Calu3 (cell line): ENCODE measurements around the gene ALDH6A1. TPM values are rescaled to one million over a fixed set of nuclear protein-coding genes. Genes with fewer than 3 reads are reported as not detected.

Source experiments
- BruUV-seq: library from RNA; stranded (reverse); fragments of 400-500 nt; replicated peaks from 2 replicates; lab custom pipeline; 2021; lab: Mats Ljungman, UMichigan
- CTCF ChIA-PET: fragments of 300-600 bp; sonication (Branson Sonifier 250); formaldehyde crosslinking; loops from one replicate; lab custom pipeline; 2022; ENCODE audit warnings: antibody characterized with exemption; lab: Charles Lee
- DNase-seq: peaks from one replicate; pipeline ENCODE4 v3.0.0; 2022
- H3K27ac Mint-ChIP-seq: one replicate; pipeline ENCODE4 v1.8.0; 2022; ENCODE audit warnings: mixed read lengths; ENCODE audit not compliant: unreplicated experiment
- H3K27me3 Mint-ChIP-seq: one replicate; pipeline ENCODE4 v1.8.0; 2022; ENCODE audit warnings: mixed read lengths; ENCODE audit not compliant: unreplicated experiment
- H3K36me3 Mint-ChIP-seq: one replicate; pipeline ENCODE4 v1.8.0; 2022; ENCODE audit warnings: mild to moderate bottlenecking, moderate library complexity, mixed read lengths; ENCODE audit not compliant: insufficient read depth, unreplicated experiment
- H3K4me1 Mint-ChIP-seq: one replicate; pipeline ENCODE4 v1.8.0; 2022; ENCODE audit warnings: mild to moderate bottlenecking, low read depth, mixed read lengths; ENCODE audit not compliant: unreplicated experiment
- H3K4me3 Mint-ChIP-seq: one replicate; pipeline ENCODE4 v1.8.0; 2022; ENCODE audit warnings: mild to moderate bottlenecking, low read depth, moderate library complexity, mixed read lengths; ENCODE audit not compliant: unreplicated experiment
- H3K9me3 Mint-ChIP-seq: one replicate; pipeline ENCODE4 v1.8.0; 2022; ENCODE audit warnings: low read depth, mixed read lengths; ENCODE audit not compliant: unreplicated experiment
- intact Hi-C: fragments of 100-400 bp; cut with micrococcal nuclease; formaldehyde crosslinking; loops from one replicate; pipeline ENCODE4 v1.10.0; 2022; ENCODE audit not compliant: unreplicated experiment
- total RNA-seq: library from RNA; stranded (reverse); gene quantifications from 2 replicates; pipeline ENCODE4 v1.2.3, GENCODE V29; 2022
- TF ChIP-seq, protein P1 (sequence below): fragments of 200-600 bp; IDR thresholded peaks from one replicate; pipeline ENCODE4 v1.8.0; 2022; ENCODE audit warnings: antibody characterized with exemption; ENCODE audit not compliant: unreplicated experiment

Gene ALDH6A1
- total RNA-seq, 1 experiment from 2014 or later, result 17.2 TPM

DNA sequence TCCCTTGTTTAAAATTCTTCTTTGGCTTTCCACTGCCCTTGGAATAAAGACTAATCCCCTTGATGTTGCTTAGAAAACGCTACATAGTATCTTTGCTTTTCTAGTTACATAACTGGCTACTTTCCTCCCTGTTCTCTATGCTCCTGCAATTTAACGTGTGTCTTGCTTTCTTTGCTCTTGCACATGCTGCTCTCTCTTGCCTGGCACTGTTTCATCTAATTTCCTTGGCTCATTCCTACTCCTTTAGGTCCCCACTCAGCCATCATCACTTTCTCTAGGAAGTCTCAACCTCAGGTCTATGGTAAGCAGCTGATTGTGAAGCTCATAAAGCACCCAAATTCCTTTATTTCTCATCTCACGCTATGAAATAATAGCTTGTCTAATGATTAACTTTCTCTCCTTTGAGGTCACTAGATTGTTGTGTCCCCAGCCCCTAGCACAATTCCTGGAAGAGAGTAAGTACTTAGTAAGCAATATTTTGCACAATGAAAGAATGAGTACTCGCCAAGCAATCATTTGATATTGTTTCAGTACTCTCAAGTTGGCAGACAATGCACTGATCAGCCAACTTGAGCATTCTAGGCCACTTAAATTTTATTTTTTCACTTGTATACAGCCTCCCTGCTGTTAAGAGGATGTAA is 3.3 kb downstream of the ALDH6A1 start:
- no TSS peak for BruUV-seq
- Mint-ChIP-seq H3K4me3 (no peak overlapping the region), H3K36me3 (peaks cover 23% of the 10 kb centered on the region), H3K27me3 (no peaks in the 10 kb centered on the region), H3K9me3 (no peaks in the 10 kb centered on the region), H3K4me1 (peaks cover 16% of the 10 kb centered on the region), H3K27ac (no peak overlapping the region)
- CTCF ChIA-PET, result no interaction called here
- no peak for DNase-seq
- TF ChIP-seq, protein P1, sequence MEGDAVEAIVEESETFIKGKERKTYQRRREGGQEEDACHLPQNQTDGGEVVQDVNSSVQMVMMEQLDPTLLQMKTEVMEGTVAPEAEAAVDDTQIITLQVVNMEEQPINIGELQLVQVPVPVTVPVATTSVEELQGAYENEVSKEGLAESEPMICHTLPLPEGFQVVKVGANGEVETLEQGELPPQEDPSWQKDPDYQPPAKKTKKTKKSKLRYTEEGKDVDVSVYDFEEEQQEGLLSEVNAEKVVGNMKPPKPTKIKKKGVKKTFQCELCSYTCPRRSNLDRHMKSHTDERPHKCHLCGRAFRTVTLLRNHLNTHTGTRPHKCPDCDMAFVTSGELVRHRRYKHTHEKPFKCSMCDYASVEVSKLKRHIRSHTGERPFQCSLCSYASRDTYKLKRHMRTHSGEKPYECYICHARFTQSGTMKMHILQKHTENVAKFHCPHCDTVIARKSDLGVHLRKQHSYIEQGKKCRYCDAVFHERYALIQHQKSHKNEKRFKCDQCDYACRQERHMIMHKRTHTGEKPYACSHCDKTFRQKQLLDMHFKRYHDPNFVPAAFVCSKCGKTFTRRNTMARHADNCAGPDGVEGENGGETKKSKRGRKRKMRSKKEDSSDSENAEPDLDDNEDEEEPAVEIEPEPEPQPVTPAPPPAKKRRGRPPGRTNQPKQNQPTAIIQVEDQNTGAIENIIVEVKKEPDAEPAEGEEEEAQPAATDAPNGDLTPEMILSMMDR, result no peak
- intact Hi-C loops, result no loop called here

DNA sequence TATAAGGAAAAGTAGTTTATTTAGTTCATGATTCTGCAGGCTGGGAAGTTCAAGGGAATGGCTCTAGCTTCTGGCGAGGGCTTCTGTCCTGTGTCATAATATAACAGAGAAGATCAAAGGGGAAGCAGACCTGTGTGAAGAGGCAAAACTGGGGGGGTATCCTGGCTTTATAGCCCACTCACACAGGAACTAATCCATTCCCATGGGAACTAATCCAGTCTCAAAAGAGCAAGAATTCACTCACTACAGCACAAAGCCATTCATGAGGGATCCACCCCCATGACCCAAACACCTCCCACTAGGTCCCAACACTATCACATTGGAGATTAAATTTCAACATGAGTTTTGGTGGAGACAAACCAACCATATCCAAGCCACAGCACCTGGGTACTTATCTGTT is 6.9 kb downstream of the ALDH6A1 start:
- TF ChIP-seq, protein P1, result no peak
- no peak overlapping the region for H3K4me3 Mint-ChIP-seq
- BruUV-seq, result no TSS peak
- H3K36me3 Mint-ChIP-seq, result no peaks in the 10 kb centered on the region
- H3K27me3 Mint-ChIP-seq, result no peaks in the 10 kb centered on the region
- no peaks in the 10 kb centered on the region for H3K9me3 Mint-ChIP-seq
- peaks cover 16% of the 10 kb centered on the region for H3K4me1 Mint-ChIP-seq
- intact Hi-C loops, result no loop called here
- H3K27ac Mint-ChIP-seq, result no peak overlapping the region
- CTCF ChIA-PET, result no interaction called here
- DNase-seq, result no peak

DNA sequence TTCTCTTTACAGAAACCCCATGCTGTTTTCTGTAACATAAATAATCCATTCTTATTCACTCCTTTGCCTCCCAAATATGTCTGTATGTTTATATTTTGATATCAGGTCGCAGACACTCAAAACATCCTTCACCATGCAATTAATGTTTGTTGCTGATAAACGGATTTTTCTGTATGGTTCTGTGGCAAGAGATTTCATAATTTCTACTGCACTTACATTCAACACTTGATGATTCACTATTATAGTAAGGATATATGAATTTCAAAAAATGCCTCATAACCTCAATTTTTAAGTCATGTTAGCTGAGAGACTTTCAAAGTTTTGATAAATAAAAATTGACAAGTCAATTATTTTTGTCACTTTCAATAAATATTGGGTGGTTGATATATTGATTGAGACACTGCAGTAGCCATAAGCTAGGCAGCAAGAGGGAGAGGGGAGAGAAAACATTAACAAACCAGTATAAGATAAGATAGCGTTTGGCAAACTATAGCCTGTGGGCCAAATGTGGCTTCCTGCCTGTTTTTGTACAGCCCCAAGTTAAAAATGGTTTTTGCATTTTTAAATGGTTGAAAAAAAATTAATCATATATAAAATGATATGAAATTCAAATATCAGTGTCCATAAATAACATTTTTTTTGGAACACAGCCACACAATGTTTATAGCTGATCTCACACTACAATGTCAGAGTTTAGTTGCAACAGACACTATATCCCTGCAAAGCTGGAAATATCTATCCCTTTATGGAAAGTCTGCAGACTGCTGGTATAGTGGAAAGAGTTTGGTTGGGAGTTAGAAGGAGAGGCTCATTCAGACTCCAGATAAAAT is 18.3 kb downstream of the ALDH6A1 start:
- no TSS peak for BruUV-seq
- intact Hi-C loops, result no loop called here
- CTCF ChIA-PET, result no interaction called here

DNA sequence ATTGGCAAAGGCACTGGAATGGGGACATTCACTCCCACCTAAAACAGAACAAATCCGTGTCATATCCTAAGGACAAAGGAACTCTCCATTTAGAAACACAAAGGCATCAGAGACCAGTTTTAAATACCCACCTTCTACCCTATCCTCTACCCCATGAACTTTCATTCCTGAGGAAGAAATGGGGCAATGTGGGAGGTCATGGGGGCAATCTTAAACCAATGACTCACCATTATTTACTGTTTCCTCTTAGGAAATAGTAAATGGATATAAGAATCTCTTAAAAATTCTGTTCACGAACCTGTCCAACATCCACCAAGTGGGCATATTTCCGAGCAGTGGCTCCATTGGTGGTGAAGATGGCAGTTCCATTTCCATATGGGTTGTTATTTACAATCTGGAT is 19.4 kb downstream of the ALDH6A1 start:
- peaks cover 5% of the 10 kb centered on the region for H3K36me3 Mint-ChIP-seq
- DNase-seq, result no peak
- TF ChIP-seq, protein P1, result no peak
- no peak overlapping the region for H3K27ac Mint-ChIP-seq
- BruUV-seq, result no TSS peak
- H3K4me3 Mint-ChIP-seq, result no peak overlapping the region
- no peaks in the 10 kb centered on the region for H3K9me3 Mint-ChIP-seq
- H3K4me1 Mint-ChIP-seq, result no peaks in the 10 kb centered on the region
- intact Hi-C loops, result no loop called here
- no peaks in the 10 kb centered on the region for H3K27me3 Mint-ChIP-seq
- CTCF ChIA-PET, result interaction anchor here (0.7 kb wide), 1 partner anchor 160 kb away, joined by 9 read pairs; no protein-coding TSS in a partner anchor

More for the DNA sequence above, 18.3 kb downstream of the ALDH6A1 start:
- TF ChIP-seq, protein P1, result no peak
- DNase-seq, result no peak
- no peaks in the 10 kb centered on the region for H3K4me1 Mint-ChIP-seq
- H3K9me3 Mint-ChIP-seq, result no peaks in the 10 kb centered on the region
- H3K27me3 Mint-ChIP-seq, result no peaks in the 10 kb centered on the region
- peaks cover 5% of the 10 kb centered on the region for H3K36me3 Mint-ChIP-seq
- H3K4me3 Mint-ChIP-seq, result no peak overlapping the region
- H3K27ac Mint-ChIP-seq, result no peak overlapping the region
